ENCODE results near the gene DUSP16.
A peak's percentile ranks its signal among the peaks of the same experiment; 100 is the strongest.

Gene DUSP16

GRCh38 chr12:12442548-12443071 lies 120.1 kb downstream of the DUSP16 start:
- no peak for DNase-seq (ENCODE audit: low spot score)

DNA sequence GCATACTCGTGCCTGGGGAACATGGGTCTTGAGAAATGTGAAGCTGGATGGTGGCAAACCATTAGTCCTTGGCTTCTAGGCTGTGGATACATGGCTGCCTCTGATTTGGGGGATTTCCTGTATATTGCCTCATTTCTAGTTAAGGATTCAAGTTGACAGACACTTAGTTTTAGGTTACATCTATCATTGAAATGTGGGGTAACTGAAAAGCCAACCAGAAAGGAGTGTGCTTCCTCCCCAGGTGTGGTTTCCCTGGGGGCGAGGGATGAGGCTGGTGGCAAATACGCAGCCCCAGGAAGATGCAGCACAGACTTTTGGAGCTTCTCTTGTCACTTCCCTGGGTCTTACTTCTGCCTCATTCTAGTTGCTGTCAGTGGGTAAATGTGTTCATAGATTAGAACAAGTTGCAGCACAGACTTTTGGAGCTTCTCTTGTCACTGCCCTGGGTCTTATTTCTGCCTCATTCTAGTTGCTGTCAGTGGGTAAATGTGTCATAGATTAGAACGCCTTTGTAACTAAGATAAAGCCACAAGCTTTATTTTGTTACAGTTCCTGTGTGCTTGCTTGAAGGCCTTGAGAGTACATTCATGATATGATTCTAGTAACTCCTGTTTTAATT lies 120.7 kb downstream of the DUSP16 start:
- no peak for DNase-seq (ENCODE audit: low spot score)

- no peak for DNase-seq (ENCODE audit: low spot score)
These were observed 121.2 kb downstream of the DUSP16 start for GRCh38 chr12:12441429-12441807.

DNA sequence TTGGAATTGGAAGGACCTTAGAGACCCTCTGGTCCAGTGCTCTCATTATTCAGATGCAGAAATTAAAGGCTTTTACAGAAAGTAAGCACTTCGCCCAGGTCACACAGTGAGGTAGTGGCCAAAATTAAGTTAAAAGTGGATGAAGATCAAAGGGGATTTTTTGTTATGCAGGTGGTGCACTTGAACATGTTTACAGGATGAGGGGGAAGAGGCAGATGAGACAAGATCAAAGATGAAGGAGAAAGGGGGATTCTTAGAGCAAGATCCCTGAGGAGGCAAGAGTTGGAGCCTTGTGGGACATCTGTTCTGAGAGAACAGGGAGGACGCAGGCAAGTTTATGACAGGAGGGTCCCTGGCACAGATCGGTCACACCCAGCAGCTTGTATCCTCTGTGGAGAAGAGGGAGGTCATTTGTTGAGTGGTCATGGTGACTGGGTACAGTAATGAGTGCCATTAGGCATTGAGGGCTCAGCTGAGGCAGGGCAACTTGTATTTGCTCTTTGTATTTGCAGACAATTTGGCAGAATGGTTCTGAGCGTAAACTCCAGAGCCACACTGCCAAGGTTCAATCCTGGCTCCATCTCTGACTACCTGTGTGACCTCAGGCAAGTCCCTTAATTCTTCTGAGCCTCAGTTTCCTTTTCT lies 121.8 kb downstream of the DUSP16 start:
- DNase-seq (ENCODE audit: low spot score): no peak

- DNase-seq (ENCODE audit: low spot score): peak; percentile 49
These were observed 123.0 kb downstream of the DUSP16 start for GRCh38 chr12:12439636-12440035.

- no peak for DNase-seq (ENCODE audit: low spot score)
These were observed 125.8 kb downstream of the DUSP16 start for GRCh38 chr12:12436831-12437345.

GRCh38 chr12:12433203-12433731 lies 129.4 kb downstream of the DUSP16 start:
- no peak for DNase-seq (ENCODE audit: low spot score)

DNA sequence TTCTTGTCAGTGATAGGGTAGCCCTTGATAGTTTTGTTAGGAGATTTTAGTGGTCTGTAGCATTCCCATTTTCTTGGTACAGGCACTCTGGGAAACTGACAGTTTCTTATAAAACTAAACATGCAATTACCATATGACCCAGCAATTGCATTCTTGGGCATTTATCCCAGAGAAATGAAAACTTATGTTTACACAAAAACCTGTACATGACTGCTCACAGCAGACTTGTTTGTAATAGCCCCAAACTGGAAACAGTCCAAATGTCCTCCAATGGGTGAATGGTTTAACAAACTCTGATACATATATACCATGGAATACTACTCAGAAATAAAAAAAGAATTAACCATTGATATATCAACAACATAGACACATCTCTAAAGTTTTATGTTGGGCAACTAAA lies 130.3 kb downstream of the DUSP16 start:
- DNase-seq (ENCODE audit: low spot score): no peak

DNA sequence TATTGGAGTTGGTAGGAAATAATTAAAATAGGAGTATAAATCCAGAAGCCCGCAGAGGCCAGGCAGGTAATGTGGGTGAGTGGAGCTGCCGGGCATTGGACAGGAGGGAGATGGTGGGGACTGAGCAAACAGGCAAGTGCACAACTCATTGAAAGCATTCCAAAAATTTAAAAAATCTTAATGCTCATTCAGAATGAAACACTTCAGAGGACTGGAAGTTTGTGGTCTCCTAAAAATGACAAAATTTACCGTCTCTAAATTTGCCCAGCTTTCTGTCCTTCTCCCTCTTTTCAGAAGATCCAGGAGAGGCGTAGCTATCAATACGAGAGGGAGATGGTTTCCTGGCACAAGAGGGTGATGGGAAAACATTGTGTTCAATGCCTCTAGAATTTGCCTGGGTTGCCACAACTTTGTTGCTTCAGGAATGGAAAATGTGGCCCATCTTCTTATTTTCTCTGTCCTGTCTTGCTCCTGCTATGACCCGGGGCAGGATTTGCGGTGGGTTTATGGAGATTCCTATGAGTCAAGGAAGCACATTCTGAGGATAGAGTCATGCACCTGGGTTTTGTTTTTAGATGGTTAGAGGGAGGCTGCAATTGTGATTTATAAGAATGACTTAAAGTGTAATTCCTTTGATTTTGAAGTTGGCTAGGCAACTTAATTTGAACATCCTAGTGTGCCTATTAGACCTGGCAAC lies 133.6 kb downstream of the DUSP16 start:
- DNase-seq (ENCODE audit: low spot score): no peak

DNA sequence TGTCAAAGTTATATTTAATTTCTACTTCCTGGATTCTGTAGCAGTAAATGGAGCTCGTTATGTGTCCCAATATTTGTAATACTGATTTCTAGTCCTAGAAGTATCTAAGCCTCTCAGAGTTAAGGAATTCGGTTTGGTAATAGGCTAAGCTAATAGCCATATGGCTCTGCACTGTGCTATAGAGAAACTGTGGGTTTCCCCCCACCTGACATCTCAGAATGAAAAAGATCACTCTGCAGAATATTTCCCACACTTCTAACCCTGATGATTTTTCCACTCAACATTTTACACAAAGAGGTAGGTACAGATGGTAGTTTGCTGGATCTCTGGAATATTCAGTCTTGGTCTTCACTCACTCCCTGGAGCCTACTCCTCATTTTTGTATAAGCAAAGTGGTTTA lies 134.6 kb downstream of the DUSP16 start:
- DNase-seq (ENCODE audit: low spot score): no peak

DNA sequence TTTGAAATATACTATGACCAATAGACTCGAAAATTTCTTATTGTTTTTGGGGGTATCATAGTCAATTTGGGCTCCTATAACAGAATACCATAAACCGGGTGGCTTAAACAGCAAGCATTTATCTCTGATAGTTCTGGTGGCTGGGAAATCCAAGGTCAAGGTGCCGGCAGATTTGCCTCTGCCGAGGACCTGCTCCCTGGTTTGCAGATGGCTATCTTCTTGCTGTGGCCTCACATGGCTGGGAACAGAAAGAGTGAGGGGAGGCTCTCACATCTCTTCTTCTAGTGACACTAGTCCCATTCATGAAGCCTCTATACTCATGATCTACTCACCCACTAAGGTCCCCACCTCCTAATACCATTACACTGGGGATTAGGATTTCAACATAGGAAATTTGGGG lies 135.1 kb downstream of the DUSP16 start:
- no peak for DNase-seq (ENCODE audit: low spot score)

GRCh38 chr12:12425616-12426015 lies 137.0 kb downstream of the DUSP16 start:
- peak; percentile 38 for DNase-seq (ENCODE audit: low spot score)

- no peak for DNase-seq (ENCODE audit: low spot score)
These were observed 137.7 kb downstream of the DUSP16 start for GRCh38 chr12:12425001-12425400.

Data from AG20443 (cell line).